Hepatocyte (in vitro differentiated cells): ENCODE results near the gene WNT6.

ENCODE experiments used
- EZH2 ChIP-seq: fragments of 200-600 bp; sonication (generic); IDR thresholded peaks from 2 replicates; pipeline ENCODE4 v1.6.1; 2016; ENCODE audit warnings: antibody characterized with exemption, mild to moderate bottlenecking, borderline replicate concordance
- TF ChIP-seq, protein P1 (sequence below): fragments of 200-600 bp; sonication (generic); IDR thresholded peaks from 2 replicates; pipeline ENCODE4 v1.5.1; 2016; ENCODE audit warnings: antibody characterized with exemption, mild to moderate bottlenecking; ENCODE audit not compliant: poor library complexity

DNA sequence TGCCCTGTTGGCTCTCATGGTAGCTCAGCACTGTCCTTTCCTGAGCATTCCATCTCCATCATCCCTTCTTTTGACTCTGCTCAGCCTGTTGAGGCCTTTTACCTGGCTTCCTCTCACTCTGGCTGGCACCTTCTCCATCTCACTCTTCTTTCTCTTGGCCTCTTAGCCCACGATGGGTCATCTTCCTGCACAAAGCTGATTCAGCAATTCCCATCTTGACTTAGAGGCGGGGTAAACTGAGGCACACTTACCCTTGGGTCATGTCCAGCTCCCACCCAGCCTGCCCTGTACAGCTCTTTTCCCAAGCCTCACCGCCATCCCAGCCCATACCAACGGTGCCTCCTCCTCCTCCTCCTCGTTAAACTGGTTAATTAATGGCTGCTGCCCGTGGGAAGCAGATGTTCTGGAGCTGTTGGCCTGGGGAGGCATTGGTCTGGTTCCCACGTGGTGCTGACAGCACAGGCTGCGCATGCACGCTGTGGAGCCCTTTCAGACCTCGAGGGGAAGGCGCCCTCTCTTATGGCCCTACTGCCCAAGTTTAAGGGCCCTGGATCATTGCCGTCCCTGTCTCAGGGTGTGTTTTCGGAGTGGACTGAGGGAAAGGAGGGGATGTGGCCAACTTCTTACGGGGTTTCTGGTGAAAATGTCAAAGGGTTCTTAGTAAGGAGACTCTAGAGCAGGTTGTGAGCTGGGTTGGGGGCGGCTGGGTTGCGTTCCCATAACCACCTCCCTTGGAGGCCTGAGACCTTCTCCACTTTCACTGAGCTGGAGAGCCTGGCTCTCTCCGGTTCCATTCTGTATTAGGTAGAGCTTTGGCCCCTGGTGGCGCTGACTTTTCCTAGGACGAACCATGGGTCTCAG lies 31.9 kb downstream of the WNT6 start:
- TF ChIP-seq, protein P1, sequence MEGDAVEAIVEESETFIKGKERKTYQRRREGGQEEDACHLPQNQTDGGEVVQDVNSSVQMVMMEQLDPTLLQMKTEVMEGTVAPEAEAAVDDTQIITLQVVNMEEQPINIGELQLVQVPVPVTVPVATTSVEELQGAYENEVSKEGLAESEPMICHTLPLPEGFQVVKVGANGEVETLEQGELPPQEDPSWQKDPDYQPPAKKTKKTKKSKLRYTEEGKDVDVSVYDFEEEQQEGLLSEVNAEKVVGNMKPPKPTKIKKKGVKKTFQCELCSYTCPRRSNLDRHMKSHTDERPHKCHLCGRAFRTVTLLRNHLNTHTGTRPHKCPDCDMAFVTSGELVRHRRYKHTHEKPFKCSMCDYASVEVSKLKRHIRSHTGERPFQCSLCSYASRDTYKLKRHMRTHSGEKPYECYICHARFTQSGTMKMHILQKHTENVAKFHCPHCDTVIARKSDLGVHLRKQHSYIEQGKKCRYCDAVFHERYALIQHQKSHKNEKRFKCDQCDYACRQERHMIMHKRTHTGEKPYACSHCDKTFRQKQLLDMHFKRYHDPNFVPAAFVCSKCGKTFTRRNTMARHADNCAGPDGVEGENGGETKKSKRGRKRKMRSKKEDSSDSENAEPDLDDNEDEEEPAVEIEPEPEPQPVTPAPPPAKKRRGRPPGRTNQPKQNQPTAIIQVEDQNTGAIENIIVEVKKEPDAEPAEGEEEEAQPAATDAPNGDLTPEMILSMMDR, result no peak
- TF ChIP-seq EZH2, result no peak
